D721Med (cell line): Measurements from ENCODE around the gene UNC45B.

ENCODE experiments used
- DNase-seq: peaks from one replicate; pipeline ENCODE4 v3.0.0; 2011; ENCODE audit warnings: low spot score; ENCODE audit not compliant: insufficient read length
- FAIRE-seq: peaks from 2 replicates; lab custom pipeline; 2011; peaks lifted over from hg19 to GRCh38; lab: Jason Lieb, UNC
- TF ChIP-seq, protein P1 (sequence below): IDR thresholded peaks from 2 replicates; pipeline ENCODE4 v1.5.1; 2012; ENCODE audit warnings: mild to moderate bottlenecking, control low read depth; ENCODE audit not compliant: insufficient read depth; ENCODE audit errors: missing control alignments

The UNC45B gene

DNA sequence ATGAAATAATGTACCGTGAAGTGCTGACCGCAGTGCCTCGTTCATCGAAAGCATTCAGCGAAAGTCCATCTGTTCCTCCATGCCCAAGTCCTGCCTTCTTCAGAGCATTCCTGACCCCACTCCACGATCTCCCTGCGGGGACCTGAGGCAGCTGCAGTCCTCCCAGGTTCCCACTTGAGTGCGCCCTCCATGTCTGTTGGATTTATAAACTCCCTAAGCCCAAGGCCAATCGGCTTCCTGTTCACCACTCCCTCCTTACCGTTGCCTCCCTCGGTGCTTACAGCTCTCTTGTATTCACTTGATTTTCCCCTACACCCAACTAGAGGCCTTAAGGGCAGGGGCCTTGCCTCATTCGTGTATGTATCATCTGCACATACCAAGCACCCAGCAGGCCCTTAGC, 30.8 kb upstream of the UNC45B start:
- no peak for DNase-seq
- TF ChIP-seq, protein P1, sequence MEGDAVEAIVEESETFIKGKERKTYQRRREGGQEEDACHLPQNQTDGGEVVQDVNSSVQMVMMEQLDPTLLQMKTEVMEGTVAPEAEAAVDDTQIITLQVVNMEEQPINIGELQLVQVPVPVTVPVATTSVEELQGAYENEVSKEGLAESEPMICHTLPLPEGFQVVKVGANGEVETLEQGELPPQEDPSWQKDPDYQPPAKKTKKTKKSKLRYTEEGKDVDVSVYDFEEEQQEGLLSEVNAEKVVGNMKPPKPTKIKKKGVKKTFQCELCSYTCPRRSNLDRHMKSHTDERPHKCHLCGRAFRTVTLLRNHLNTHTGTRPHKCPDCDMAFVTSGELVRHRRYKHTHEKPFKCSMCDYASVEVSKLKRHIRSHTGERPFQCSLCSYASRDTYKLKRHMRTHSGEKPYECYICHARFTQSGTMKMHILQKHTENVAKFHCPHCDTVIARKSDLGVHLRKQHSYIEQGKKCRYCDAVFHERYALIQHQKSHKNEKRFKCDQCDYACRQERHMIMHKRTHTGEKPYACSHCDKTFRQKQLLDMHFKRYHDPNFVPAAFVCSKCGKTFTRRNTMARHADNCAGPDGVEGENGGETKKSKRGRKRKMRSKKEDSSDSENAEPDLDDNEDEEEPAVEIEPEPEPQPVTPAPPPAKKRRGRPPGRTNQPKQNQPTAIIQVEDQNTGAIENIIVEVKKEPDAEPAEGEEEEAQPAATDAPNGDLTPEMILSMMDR = no peak
- FAIRE-seq = no peak

DNA sequence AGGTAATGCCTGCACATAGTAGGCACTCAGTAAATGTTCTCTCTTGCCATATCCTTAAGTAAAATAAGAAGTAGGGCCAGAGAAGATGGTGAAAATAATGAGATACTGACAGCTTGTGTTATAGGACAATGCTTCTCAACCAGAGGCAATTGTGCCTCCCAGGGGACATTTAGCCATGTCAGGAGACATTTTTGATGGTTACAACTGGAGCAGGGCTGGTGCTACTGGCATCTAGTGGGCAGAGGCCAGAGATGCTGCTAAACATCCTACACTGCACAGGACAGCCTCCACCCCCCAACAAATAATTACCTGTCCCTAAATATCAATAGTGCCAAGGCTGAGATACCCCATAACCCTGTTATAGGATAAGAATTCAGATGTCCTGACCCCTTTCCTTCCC, 29.6 kb upstream of the UNC45B start:
- no peak for FAIRE-seq
- TF ChIP-seq, protein P1 = no peak
- DNase-seq = no peak

DNA sequence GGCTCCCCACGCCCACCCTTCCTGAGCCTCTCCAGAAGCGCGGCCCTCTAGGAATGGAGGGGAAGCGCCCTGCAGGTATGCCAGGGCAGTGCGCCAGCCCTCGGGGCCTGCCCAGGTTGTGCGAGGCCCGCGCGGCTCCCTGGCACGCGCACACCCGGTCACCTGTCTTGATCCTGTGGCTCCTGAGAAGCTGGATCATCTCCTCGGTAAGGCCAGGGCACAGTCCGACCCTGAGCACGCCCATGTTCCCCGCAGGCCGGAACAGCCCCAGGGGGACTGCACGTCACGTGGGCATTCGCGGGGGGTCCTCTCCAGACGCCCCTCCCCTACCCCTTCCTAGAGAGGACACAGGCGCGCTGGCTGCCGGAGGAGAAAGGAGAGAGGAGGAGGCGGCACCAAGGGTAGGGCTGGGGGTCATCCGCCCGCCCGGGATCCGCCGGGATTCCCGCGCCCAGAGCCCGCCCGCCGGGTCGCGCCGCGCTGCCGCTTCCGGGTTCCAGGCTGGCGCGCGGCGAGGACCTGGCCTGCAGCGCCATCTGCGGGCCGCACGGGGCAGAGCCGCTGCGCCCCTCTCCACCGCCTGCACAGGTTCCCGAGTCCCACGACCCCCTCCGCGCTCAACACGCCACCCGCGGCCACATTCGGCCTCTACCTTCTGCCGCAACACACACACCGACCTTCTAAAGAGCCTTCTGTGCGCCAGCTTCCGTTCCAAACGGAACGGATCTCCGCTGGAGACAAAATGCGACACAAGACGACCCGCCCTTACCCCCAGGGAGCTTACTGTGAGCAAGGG, 28.0 kb upstream of the UNC45B start, which contains the start of gene RAD51D:
RAD51D (minus strand) TSS at position 491 of the 796 bp plus-strand sequence; CDS start at position 244, 247 bp downstream.
- TF ChIP-seq, protein P1 = peak; percentile 90
- no peak for FAIRE-seq

DNA sequence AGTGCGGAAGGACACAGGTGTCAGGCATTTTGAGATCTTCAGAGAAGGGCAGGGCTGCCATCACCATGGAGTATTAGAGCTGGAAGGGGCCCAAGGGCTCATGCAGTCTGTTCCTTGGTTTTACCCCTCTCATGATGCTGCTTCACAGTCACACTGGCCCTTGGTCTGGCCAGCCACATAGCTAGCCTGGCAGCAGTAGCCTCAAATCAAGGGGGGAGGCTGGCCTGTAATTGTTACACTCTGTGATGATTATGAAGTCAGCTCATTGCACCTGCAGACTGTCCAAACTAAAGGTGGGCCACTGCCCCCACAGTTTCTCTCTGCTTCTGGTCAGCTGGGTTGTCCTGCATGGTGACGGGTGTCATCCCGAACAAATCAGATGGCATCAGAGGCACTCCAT, 26.3 kb upstream of the UNC45B start, which contains the start of gene FNDC8:
FNDC8 (plus strand) TSS at position 301 of the 400 bp plus-strand sequence; CDS start at position 380, 79 bp downstream.
- FAIRE-seq = no peak
- TF ChIP-seq, protein P1 = no peak

More for the DNA sequence above, 28.0 kb upstream of the UNC45B start, which contains the start of gene RAD51D:
- DNase-seq = peak; percentile 68

DNA sequence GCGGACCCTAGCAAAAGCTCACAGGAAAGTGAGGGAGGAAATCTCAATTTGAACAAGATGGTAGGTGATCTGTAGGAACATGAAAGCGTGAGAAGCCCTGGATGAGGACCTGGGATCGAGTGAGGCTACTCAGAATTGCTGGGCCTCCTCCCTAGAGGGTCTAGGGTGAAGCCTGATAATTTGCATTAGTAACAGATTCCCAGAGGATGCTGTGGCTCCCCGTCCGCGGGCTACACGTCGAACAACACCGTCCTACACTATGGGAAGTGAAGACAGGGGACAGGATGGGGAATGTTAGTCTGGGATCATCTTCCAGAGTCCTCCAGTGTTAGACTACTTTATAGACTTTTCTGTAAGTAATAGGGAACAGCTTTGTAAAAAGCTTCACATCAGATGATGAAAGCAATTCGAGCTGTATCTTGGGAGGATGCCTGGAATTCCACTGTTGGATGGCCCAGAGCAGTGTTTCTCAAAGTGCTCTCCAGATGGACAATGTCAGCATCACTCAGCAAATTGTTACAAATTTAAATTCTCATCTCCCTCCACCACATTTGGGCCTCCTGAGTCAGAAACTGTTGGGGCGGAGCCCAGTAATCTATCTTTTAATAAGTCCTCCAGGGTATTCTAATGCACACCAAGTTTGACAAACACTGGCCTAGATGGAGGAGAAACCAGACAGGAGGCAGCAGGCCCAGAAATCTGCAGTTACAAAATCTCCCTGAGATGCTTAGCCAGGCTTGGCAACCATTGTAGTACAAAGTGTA, 19.7 kb upstream of the UNC45B start:
- FAIRE-seq (no peak), DNase-seq (no peak)
- TF ChIP-seq, protein P1 = no peak

More for the DNA sequence above, 26.3 kb upstream of the UNC45B start, which contains the start of gene FNDC8:
- DNase-seq = no peak

DNA sequence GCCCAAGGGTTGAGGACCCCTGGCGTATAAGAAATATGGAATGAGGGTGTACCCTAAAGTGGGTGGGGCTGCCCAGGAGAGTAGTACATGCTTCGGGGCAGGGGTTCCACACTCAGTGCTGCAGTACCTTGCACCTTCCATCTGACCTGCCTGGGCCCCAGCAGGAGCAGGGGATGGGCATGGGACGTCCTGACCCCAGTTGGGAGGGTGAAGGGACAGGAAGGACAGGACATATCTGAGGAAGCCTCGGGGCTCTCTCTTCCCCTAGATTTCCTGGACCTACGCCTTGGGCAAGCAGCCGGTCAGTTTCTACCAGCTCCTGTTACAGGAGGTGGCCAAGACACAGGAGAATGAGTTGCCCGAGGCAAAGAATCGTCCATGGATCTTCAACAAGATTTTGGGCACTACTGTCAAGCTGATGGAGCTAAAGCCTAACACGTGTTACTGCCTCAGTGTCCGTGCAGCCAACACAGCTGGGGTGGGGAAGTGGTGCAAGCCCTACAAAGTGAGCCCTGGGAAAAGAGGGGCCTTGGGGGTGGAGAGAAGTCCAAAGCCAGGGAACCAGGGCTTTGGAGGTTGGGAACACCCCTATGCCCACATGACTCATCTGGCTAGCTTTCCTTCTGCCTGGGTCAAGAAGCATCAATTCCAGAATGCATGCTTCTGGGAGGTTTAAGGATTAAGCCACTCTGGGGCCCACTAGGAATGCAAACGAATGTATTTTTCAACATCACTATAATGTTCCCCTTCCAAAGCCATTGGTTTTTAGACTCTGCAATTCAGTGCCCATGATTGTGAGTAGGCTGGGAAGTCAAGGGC, 18.3 kb upstream of the UNC45B start:
- TF ChIP-seq, protein P1 = no peak
- FAIRE-seq = no peak
- no peak for DNase-seq
